Measurements from ENCODE around the gene PDP2. TPM values are rescaled to one million over a fixed set of nuclear protein-coding genes. Genes with fewer than 3 reads are reported as not detected.
A peak's percentile ranks its signal among the peaks of the same experiment; 100 is the strongest.

PDP2 gene
- total and polyA plus RNA-seq, 9 of the 15 experiments (the other 6 are each of a cell fraction or from before 2014, with no cell fraction given), result 2.5 to 24.3 (median 7.2) TPM

DNA sequence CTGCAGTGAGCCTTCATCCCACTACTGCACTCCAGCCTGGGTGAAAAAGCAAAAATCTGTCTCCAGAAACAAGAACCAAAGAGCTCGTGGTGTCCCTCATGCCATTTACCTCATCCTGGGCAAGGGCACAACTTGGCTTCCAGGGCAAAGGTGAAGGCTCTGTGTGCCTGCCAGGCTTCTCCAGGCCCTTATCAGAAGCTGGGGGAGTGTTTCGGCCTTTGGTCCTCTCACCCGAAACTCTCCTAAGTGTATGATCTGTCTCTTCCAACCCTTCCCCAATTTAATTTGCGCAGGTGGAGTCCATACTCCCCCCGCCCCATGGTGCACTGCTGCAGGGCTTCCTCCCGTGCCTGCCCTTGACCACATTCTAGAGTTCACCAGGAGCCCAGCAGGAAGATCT is 56.1 kb downstream of the PDP2 start:
- Histone ChIP-seq H3K9ac (ENCODE audit: insufficient read depth in 1 of 2, low read depth in 2 of 2, low read length in 2 of 2) (peak overlapping the region; percentile 98 to 100; a peak in 3 of 4 replicates), H3K4me3 (peak overlapping the region; percentile 99; the same call in 1 of the 2 replicates)

DNA sequence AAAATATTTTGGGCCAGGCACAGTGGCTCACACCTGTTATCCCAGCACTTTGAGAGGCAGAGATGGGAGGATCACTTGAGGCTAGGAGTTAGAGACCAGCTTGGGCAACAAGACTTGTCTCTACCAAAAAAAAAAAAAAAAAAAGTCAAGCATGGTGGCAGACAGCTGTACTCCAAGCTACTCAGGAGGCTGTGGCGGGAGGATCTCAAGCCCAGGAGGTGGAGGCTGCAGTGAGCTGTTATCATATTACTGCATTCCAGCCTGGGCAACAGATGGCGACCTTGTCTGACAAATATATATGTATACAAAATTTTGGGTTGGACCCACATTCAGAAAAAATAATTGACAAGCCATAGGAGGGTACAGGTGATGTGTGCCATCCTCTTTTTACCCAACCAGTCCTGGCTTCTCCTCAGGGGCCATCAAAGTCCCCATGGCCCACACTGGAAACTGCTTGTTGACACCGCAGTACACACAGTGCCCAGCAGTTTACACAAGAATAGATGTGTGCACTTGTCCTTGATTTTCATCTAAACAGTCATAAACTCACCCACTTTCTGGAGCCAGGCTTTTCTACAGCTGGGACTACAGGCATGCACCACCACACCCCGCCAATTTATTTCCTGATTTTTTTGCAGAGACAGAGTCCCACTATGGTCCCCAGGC is 56.7 kb downstream of the PDP2 start:
- H2AFZ ChIP-seq (ENCODE audit: low read depth, low read length), result no peak overlapping the region
- 82% methylated on average over 4 of the region's 4 CpGs for WGBS (ENCODE audit: insufficient coverage, low coverage, missing lambda C conversion rate)
- CTCF ChIA-PET (ENCODE audit: low intra/inter-chr PET ratio), result interaction anchor here (0.6 kb wide), 1 partner anchor 218 kb away, joined by 3 read pairs; no protein-coding TSS in a partner anchor
- FAIRE-seq (no peak), ATAC-seq (no peak), DNase-seq (ENCODE audit: extremely low read depth in 1 of 4, low spot score in 3 of 4) (no peak)
- H3K4me2 ChIP-seq (ENCODE audit: insufficient read depth, low read length), result 0 out of 2 replicates have a peak overlapping the region, but pooled peaks have one; percentile 100
- peaks cover 10% of the 10 kb centered on the region; the same call in 1 of the 2 replicates for H4K20me1 ChIP-seq (replicated peaks; ENCODE audit: control insufficient read depth, insufficient read depth, low read length)
- no peaks in the 10 kb centered on the region for H3K9me3 ChIP-seq (replicated peaks; ENCODE audit: control insufficient read depth, insufficient read depth, low read depth, low read length)
- no TSS peak for BruUV-seq (replicated peaks)
- peaks cover 49% of the 10 kb centered on the region for H3K79me2 ChIP-seq (ENCODE audit: control insufficient read depth, insufficient read depth, low read length)
- H3K9ac ChIP-seq (ENCODE audit: insufficient read depth in 1 of 2, low read depth in 2 of 2, low read length in 2 of 2), result peak overlapping the region in 1 of 2 experiments; percentile 100; a peak in 1 of 4 replicates
- H3K36me3 ChIP-seq (ENCODE audit: control insufficient read depth, insufficient read depth, low read length), result peaks cover 68% of the 10 kb centered on the region; the same call in 2 of the 3 replicates
- H3K4me1 ChIP-seq (replicated peaks in 1 of 2; ENCODE audit: control insufficient read depth in 2 of 2, insufficient read depth in 2 of 2, low read length in 2 of 2), result peaks cover 21 to 45% of the 10 kb centered on the region in 2 experiments
- peaks cover 4% of the 10 kb centered on the region for H3K9me1 ChIP-seq (ENCODE audit: control insufficient read depth, insufficient read depth, low read length)
- intact Hi-C loops (cut with micrococcal nuclease), result no loop called here
- no peak overlapping the region for H3K27ac ChIP-seq (ENCODE audit: extremely low read depth, low read depth, low read length)
- in situ Hi-C loops (cut with MboI), result no loop called here
- no peak overlapping the region for H3K4me3 ChIP-seq
- H3K27me3 ChIP-seq (ENCODE audit: control insufficient read depth in 2 of 2, insufficient read depth in 2 of 2, low read length in 2 of 2), result no peaks in the 10 kb centered on the region
- POLR2A ChIA-PET, result interaction anchor here (0.6 to 1.3 kb wide), 2 partner anchors 9 to 35 kb away, joined by 3 to 4 read pairs; no protein-coding TSS in a partner anchor
- TF ChIP-seq, protein P1, sequence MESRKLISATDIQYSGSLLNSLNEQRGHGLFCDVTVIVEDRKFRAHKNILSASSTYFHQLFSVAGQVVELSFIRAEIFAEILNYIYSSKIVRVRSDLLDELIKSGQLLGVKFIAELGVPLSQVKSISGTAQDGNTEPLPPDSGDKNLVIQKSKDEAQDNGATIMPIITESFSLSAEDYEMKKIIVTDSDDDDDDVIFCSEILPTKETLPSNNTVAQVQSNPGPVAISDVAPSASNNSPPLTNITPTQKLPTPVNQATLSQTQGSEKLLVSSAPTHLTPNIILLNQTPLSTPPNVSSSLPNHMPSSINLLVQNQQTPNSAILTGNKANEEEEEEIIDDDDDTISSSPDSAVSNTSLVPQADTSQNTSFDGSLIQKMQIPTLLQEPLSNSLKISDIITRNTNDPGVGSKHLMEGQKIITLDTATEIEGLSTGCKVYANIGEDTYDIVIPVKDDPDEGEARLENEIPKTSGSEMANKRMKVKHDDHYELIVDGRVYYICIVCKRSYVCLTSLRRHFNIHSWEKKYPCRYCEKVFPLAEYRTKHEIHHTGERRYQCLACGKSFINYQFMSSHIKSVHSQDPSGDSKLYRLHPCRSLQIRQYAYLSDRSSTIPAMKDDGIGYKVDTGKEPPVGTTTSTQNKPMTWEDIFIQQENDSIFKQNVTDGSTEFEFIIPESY (CRISPR knock-in tag; IDR thresholded peaks at IDR 0.05), result peak; percentile 85
- TF ChIP-seq ATF1 (CRISPR knock-in tag; IDR thresholded peaks at IDR 0.05), result no peak
- no peak for TF ChIP-seq ATF1 (tag; IDR thresholded peaks at IDR 0.05)
- TF ChIP-seq C11orf30 (IDR thresholded peaks at IDR 0.05; ENCODE audit: low read depth), result no peak
- TF ChIP-seq U2AF2 (optimal IDR thresholded peaks at IDR 0.05; ENCODE audit: low read depth, low read length), result no peak
- TF ChIP-seq NBN (IDR thresholded peaks at IDR 0.05; ENCODE audit: low read depth), result no peak
- peak; percentile 68 for TF ChIP-seq RBM25 (IDR thresholded peaks at IDR 0.05; ENCODE audit: low read depth, low read length, severe bottlenecking)
- no peak for TF ChIP-seq ELF1 (tag; IDR thresholded peaks at IDR 0.05)
- no peak for TF ChIP-seq MCM7 (IDR thresholded peaks at IDR 0.05)
- TF ChIP-seq CXXC5 (CRISPR knock-in tag; IDR thresholded peaks at IDR 0.05), result no peak
- no peak for TF ChIP-seq NFIX (CRISPR knock-in tag; IDR thresholded peaks at IDR 0.05; ENCODE audit: low read depth)

More for the DNA sequence above, 56.1 kb downstream of the PDP2 start:
- Histone ChIP-seq H3K4me1 (replicated peaks in 1 of 2; ENCODE audit: control insufficient read depth in 2 of 2, insufficient read depth in 2 of 2, low read length in 2 of 2) (peaks cover 21 to 47% of the 10 kb centered on the region in 2 experiments), H2AFZ (ENCODE audit: low read depth, low read length) (no peak overlapping the region), H4K20me1 (replicated peaks; ENCODE audit: control insufficient read depth, insufficient read depth, low read length) (peaks cover 10% of the 10 kb centered on the region; the same call in 1 of the 2 replicates), H3K27me3 (ENCODE audit: control insufficient read depth in 2 of 2, insufficient read depth in 2 of 2, low read length in 2 of 2) (no peaks in the 10 kb centered on the region), H3K4me2 (ENCODE audit: insufficient read depth, low read length) (peak overlapping the region; percentile 100; the same call in 1 of the 2 replicates), H3K9me3 (replicated peaks; ENCODE audit: control insufficient read depth, insufficient read depth, low read depth, low read length) (no peaks in the 10 kb centered on the region), H3K27ac (ENCODE audit: extremely low read depth, low read depth, low read length) (no peak overlapping the region), H3K9me1 (ENCODE audit: control insufficient read depth, insufficient read depth, low read length) (peaks cover 4% of the 10 kb centered on the region), H3K36me3 (ENCODE audit: control insufficient read depth, insufficient read depth, low read length) (peaks cover 68% of the 10 kb centered on the region; the same call in 2 of the 3 replicates), H3K79me2 (ENCODE audit: control insufficient read depth, insufficient read depth, low read length) (peaks cover 49% of the 10 kb centered on the region)
- intact Hi-C loops (cut with micrococcal nuclease) (no loop called here), in situ Hi-C loops (cut with MboI) (no loop called here)
- TF ChIP-seq ILF3 (IDR thresholded peaks at IDR 0.05; ENCODE audit: borderline replicate concordance) (no peak), FOXM1 (IDR thresholded peaks at IDR 0.05; ENCODE audit: low read depth) (no peak), FOXM1 (CRISPR knock-in tag; IDR thresholded peaks at IDR 0.05; ENCODE audit: low read depth) (no peak), EHMT2 (IDR thresholded peaks at IDR 0.05) (no peak), CBX5 (IDR thresholded peaks at IDR 0.05; ENCODE audit: borderline replicate concordance, low read depth) (no peak), TARDBP (IDR thresholded peaks at IDR 0.05) (no peak), ZFX (CRISPR knock-in tag; IDR thresholded peaks at IDR 0.05) (peak; percentile 12; the same call in 1 of the 2 replicates)
- FAIRE-seq (peak; percentile 44), ATAC-seq (no peak), DNase-seq (ENCODE audit: extremely low read depth in 1 of 4, low spot score in 3 of 4) (no peak)
- ChIA-PET POLR2A (interaction anchor here (0.6 kb wide), 2 partner anchors 34 to 475 kb away, joined by 3 read pairs; no protein-coding TSS in a partner anchor), CTCF (ENCODE audit: low intra/inter-chr PET ratio) (interaction anchor here (0.6 kb wide), 1 partner anchor 219 kb away, joined by 3 read pairs; no protein-coding TSS in a partner anchor)
- BruUV-seq (replicated peaks), result no TSS peak
- WGBS (ENCODE audit: insufficient coverage, low coverage, missing lambda C conversion rate), result 71% methylated on average over 6 of the region's 6 CpGs

Data from K562 (cell line).